Body of pancreas (tissue), 4 donors: ENCODE results near the gene SPAG5.

Source experiments
- CTCF ChIP-seq, 7 experiments: fragments of 450-650 bp in 4 of 7; fragments of 200-600 bp in 3 of 7; sonication (generic) in 3 of 7; IDR thresholded peaks; one replicate each; pipeline ENCODE4 v1.5.1; 2016 to 2019; ENCODE audit warnings: antibody characterized with exemption in 7 of 7
- POLR2A ChIP-seq, 3 donors: fragments of 450-650 bp; IDR thresholded peaks; one replicate each; pipeline ENCODE4 v1.6.1; 2016; ENCODE audit warnings: antibody characterized with exemption in 3 of 3, mild to moderate bottlenecking in 2 of 3

GRCh38 chr17:28573040-28573380 lies 25.8 kb downstream of the SPAG5 start:
- TF ChIP-seq CTCF (IDR thresholded peaks at IDR 0.05) (no peak), POLR2A (IDR thresholded peaks at IDR 0.05) (no peak)
